Naive thymus-derived CD8-positive, alpha-beta T cell (primary cell): Measurements from ENCODE around the gene SLC6A5. TPM values are rescaled to one million over a fixed set of nuclear protein-coding genes. Genes with fewer than 3 reads are reported as not detected.
"Not testable (repeated sequence)": the region's sequence is repeated elsewhere in the genome, so short reads cannot be mapped to it uniquely, and the experiment has no call there.

ENCODE experiments used
- ATAC-seq, 2 donors: fragments of 150-1000 bp; cut with Tn5 transposase in 1 of 2; sonication (Bioruptor Pico), chemical (Tn5 transposase) in 1 of 2; 1 replicate in 1 of 2; 2 replicates in 1 of 2; pipeline ENCODE4 v1.10.0; 2021; ENCODE audit warnings: mild to moderate bottlenecking in 2 of 2, moderate library complexity in 2 of 2
- POLR2A ChIA-PET: fragments of 350-600 bp; sonication (Branson Sonifier 250); formaldehyde crosslinking; loops from one replicate; lab custom pipeline; 2021; ENCODE audit warnings: antibody characterized with exemption; lab: Charles Lee
- DNase-seq, 10 donors: peaks; one replicate each; pipeline versions ENCODE4 v3.0.0 to v3.0.0-alpha.2; 2020 to 2022
- H3K27ac Mint-ChIP-seq, 10 donors: one replicate each; pipeline ENCODE4 v1.8.0; 2020 to 2022; ENCODE audit warnings: mild to moderate bottlenecking in 10 of 10, mixed read lengths in 10 of 10, moderate library complexity in 4 of 10, inconsistent platforms in 1 of 10
- H3K27me3 Mint-ChIP-seq, 5 donors: one replicate each; pipeline ENCODE4 v1.8.0; 2021 to 2022; ENCODE audit warnings: mixed read lengths in 5 of 5
- H3K36me3 Mint-ChIP-seq, 3 donors: one replicate each; pipeline ENCODE4 v1.8.0; 2020 to 2022; ENCODE audit warnings: mixed read lengths in 3 of 3, mild to moderate bottlenecking in 2 of 3, inconsistent platforms in 1 of 3
- H3K4me1 Mint-ChIP-seq, 4 donors: one replicate each; pipeline ENCODE4 v1.8.0; 2021 to 2022; ENCODE audit warnings: mixed read lengths in 4 of 4
- H3K4me3 Mint-ChIP-seq, 10 donors: one replicate each; pipeline ENCODE4 v1.8.0; 2020 to 2022; ENCODE audit warnings: mild to moderate bottlenecking in 10 of 10, mixed read lengths in 10 of 10, moderate library complexity in 6 of 10, inconsistent platforms in 1 of 10
- H3K9me3 Mint-ChIP-seq, 9 donors: one replicate each; pipeline ENCODE4 v1.8.0; 2020 to 2022; ENCODE audit warnings: mixed read lengths in 9 of 9, mild to moderate bottlenecking in 3 of 9, inconsistent platforms in 1 of 9, moderate library complexity in 1 of 9
- polyA plus RNA-seq, 3 donors: library from polyadenylated mRNA; unstranded; fragments of 300-500 nt; fragmentation: Illumina TruSeq; gene quantifications; one replicate each; pipeline ENCODE4 v1.2.3, GENCODE V29; 2021
- total RNA-seq, 8 experiments: library from RNA in 2 of 8; stranded (reverse) in 2 of 8; gene quantifications; one replicate each; pipeline ENCODE4 v1.2.3 and lab custom pipeline; 2021 to 2026

The SLC6A5 gene
- total and polyA plus RNA-seq, 5 experiments from 2014 or later = not detected

DNA sequence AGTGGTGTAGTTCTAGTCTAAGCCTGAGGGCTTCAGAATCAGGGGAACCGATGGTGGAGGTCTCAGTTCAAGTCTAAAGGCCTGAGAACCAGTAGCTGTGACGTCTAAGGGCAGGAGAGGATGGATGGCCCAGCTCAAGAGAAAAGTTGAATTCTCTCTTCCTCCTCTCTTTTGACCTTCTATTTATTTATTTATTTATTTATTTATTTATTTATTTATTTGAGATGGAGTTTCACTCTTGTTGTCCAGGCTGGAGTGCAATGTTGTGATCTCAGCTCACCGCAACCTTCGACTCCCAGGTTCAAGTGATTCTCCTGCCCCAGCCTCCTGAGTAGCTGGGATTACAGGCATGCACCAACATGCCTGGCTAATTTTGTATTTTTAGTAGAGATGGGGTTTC lies 19.7 kb upstream of the SLC6A5 start:
- H3K27me3 Mint-ChIP-seq = peaks cover under 1 to 14% (median 9%) of the 10 kb centered on the region in 5 donors
- H3K9me3 Mint-ChIP-seq, H3K27ac Mint-ChIP-seq, H3K36me3 Mint-ChIP-seq, POLR2A ChIA-PET, H3K4me1 Mint-ChIP-seq, H3K4me3 Mint-ChIP-seq, ATAC-seq, DNase-seq: not testable (repeated sequence)

- H3K4me1 Mint-ChIP-seq = peaks cover 0 to 5% (median 2%) of the 10 kb centered on the region in 4 donors
- H3K36me3 Mint-ChIP-seq = no peaks in the 10 kb centered on the region
- no peak for ATAC-seq
- peaks cover 4 to 10% (median 6%) of the 10 kb centered on the region in 5 donors for H3K27me3 Mint-ChIP-seq
- peaks cover 0 to 3% (median 0%) of the 10 kb centered on the region in 9 donors for H3K9me3 Mint-ChIP-seq
- POLR2A ChIA-PET = no interaction called here
- H3K27ac Mint-ChIP-seq = no peak overlapping the region
- DNase-seq = no peak
- H3K4me3 Mint-ChIP-seq = no peak overlapping the region
These were observed 16.2 kb upstream of the SLC6A5 start for GRCh38 chr11:20583201-20583600.

DNA sequence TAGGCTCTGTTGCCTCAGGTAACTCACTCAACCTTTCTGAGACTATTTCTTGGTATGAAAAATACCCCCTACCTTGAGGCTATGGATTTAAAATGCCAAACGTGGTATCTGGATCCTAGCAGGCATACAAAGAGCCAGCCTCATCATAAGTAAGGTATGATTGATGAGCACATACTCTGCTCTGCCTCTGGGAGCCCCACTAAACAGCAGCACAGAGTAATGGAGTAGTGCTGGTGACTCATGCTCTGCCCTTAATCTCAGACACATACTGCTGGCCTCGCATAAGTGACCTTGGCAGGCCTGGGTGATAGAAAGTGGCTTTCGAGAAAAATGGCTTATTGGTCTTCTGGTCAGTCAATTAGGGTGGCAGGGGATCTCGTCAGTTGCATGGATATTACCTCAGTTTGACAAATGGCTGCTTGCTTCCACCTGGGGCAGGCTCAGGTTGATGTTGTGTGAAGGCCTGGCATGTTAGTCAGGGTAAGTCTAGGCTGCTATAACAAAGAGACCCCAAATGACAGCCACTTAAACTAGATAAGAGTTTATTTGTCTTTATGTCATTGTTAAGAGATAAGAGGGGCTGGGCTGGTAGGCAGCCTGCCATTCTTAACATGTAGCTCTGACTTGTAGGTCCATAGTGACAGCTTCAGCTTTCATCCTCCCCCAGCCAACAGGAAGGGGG lies 15.2 kb upstream of the SLC6A5 start:
- peaks cover 4 to 20% (median 9%) of the 10 kb centered on the region in 5 donors for H3K27me3 Mint-ChIP-seq
- POLR2A ChIA-PET = no interaction called here
- H3K4me1 Mint-ChIP-seq = peaks cover 0 to 5% (median 2%) of the 10 kb centered on the region in 4 donors
- DNase-seq (no peak), ATAC-seq (no peak)
- H3K27ac Mint-ChIP-seq = peak overlapping the region in 4 of 10 donors; percentile 15 to 65 (median 38)
- H3K9me3 Mint-ChIP-seq = peaks cover 0 to 3% (median 0%) of the 10 kb centered on the region in 9 donors
- H3K36me3 Mint-ChIP-seq = no peaks in the 10 kb centered on the region
- no peak overlapping the region for H3K4me3 Mint-ChIP-seq

DNA sequence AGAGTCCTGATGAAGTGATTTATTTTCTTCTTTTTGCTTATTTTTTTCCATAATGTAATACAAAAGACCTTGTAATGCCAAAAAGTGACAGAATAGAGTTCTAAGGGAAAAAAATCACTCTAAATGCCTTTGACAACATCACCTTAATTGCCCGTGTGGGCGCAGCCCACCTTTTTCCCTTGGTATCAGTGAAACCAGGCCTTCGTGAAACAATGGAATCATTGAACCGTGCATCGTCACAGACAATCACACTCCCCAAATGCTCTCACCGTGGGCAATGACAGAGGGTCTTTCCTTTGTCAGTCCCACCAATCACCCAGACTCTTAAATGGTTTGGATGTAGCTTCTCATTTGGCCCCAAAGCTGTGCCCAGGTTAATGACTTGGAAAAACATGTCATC lies 9.6 kb upstream of the SLC6A5 start:
- DNase-seq (no peak), ATAC-seq (no peak)
- Mint-ChIP-seq H3K27ac (no peak overlapping the region), H3K4me3 (no peak overlapping the region), H3K36me3 (no peaks in the 10 kb centered on the region), H3K4me1 (peaks cover 0 to 2% (median under 1%) of the 10 kb centered on the region in 4 donors), H3K9me3 (peaks cover 0 to 3% (median 0%) of the 10 kb centered on the region in 9 donors), H3K27me3 (peaks cover 16 to 60% (median 27%) of the 10 kb centered on the region in 5 donors)
- POLR2A ChIA-PET = no interaction called here

DNA sequence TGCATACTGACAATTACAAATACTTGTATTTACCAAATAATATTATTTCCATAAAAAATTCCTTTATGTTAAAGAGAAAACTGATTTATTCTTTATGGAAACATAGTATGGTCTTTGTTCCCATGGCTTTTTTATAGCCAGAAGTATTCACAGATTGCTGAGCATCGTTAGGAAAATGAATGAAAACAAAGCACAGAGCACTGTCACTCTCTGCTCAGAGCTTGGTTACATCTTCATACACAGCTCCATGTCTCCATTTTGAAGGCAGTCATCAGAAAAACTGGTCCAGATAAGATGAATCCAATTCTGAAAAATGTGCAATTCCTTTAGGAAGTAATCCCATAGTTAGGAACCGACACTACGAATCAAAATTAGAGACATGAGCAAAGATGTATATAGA lies 9.0 kb upstream of the SLC6A5 start:
- POLR2A ChIA-PET = no interaction called here
- Mint-ChIP-seq H3K27me3 (peaks cover 21 to 66% (median 33%) of the 10 kb centered on the region in 5 donors), H3K4me3 (no peak overlapping the region), H3K36me3 (no peaks in the 10 kb centered on the region), H3K27ac (no peak overlapping the region), H3K9me3 (peaks cover 0 to 1% (median 0%) of the 10 kb centered on the region in 9 donors), H3K4me1 (peaks cover 0 to 1% (median 0%) of the 10 kb centered on the region in 4 donors)
- DNase-seq (no peak), ATAC-seq (no peak)

- no peaks in the 10 kb centered on the region for H3K9me3 Mint-ChIP-seq
- no peak overlapping the region for H3K4me3 Mint-ChIP-seq
- POLR2A ChIA-PET = no interaction called here
- no peak overlapping the region for H3K27ac Mint-ChIP-seq
- no peak for ATAC-seq
- peaks cover 3 to 8% (median 4%) of the 10 kb centered on the region in 4 donors for H3K4me1 Mint-ChIP-seq
- H3K36me3 Mint-ChIP-seq = no peaks in the 10 kb centered on the region
- H3K27me3 Mint-ChIP-seq = peaks cover 33 to 85% (median 48%) of the 10 kb centered on the region in 5 donors
- no peak for DNase-seq
These were observed 6.7 kb upstream of the SLC6A5 start for GRCh38 chr11:20592741-20593140.

GRCh38 chr11:20594274-20595061 lies 4.9 kb upstream of the SLC6A5 start:
- peaks cover 41 to 85% (median 54%) of the 10 kb centered on the region in 5 donors for H3K27me3 Mint-ChIP-seq
- peaks cover 6 to 13% (median 8%) of the 10 kb centered on the region in 4 donors for H3K4me1 Mint-ChIP-seq
- H3K36me3 Mint-ChIP-seq = peaks cover 0 to 4% (median 2%) of the 10 kb centered on the region in 3 donors
- POLR2A ChIA-PET = no interaction called here
- H3K27ac Mint-ChIP-seq = no peak overlapping the region
- peaks cover 0 to 7% (median under 1%) of the 10 kb centered on the region in 9 donors for H3K9me3 Mint-ChIP-seq
- DNase-seq (no peak), ATAC-seq (no peak)
- H3K4me3 Mint-ChIP-seq = no peak overlapping the region

DNA sequence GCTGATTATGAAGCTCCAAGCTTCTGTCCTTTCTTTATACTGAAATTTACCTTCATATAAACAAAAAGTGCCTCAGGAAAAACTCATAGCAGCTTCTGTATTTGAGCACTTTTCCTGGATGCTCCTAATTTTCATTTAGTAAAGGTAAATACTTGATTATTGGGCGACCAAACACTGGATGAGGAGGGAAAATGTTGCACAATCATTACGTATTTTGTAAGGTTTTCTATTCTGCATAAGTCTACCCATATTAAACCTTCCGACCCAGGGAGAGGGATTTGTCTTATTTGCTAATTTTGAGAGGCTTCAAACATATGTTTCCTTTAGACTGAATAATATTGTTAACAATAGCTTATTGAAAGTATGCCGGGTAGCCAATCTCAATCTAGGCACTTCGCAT lies 4.3 kb upstream of the SLC6A5 start:
- no peak for ATAC-seq
- POLR2A ChIA-PET = no interaction called here

DNA sequence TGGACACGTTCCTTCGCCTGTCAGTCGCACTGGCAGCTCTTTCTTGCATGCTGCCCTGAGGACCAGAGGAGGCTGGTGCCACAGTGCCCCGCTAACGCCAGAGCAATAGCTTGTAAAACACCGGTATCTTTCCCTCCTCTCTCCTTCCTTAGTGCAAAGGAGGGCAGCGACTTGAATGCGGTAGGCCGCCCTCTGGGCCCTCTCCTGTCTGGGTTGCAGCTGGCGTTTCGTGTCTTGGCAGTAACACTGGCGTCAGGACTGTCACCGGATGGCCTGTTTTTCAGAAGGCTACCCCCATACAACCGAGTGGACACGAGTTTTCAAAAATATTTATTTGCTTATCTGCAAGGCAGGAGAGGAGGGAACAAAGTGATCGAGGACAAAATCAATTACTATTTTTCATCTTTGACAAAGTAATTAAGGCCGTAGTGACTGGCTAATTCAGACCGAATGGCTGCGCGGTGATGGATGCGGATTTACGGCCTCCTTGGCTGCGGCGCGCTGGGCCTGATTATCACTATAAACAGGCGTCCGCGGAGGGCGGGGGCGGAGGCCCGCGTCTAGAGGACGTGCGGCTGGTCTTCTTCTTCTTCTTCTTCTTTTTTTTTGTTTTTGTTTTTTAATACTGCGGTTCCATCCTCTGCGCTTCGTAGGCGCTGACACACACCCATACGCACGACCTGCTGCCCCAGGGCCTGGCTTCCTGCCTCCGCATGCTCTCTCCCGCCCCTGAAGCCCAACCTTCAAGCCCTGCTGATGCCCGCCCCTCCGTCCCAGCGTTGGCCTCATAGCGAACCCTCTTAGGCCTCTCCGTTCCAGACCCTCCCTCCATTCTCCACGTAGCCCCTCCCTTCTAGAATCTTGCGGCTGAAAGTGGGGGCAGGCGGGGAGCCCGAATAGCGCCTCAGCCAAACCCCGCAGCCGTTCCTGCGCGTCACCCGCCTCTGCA lies 2.9 kb upstream of the SLC6A5 start:
- H3K36me3 Mint-ChIP-seq = peaks cover 0 to 16% (median 2%) of the 10 kb centered on the region in 3 donors
- POLR2A ChIA-PET = no interaction called here
- no peak overlapping the region for H3K27ac Mint-ChIP-seq
- H3K4me3 Mint-ChIP-seq = peak overlapping the region in 2 of 10 donors; percentile 36 to 51
- peaks cover 3 to 14% (median 9%) of the 10 kb centered on the region in 9 donors for H3K9me3 Mint-ChIP-seq
- ATAC-seq (no peak), DNase-seq (no peak)
- peaks cover 54 to 95% (median 64%) of the 10 kb centered on the region in 5 donors for H3K27me3 Mint-ChIP-seq
- peaks cover 6 to 13% (median 8%) of the 10 kb centered on the region in 4 donors for H3K4me1 Mint-ChIP-seq

More for the DNA sequence above, 4.3 kb upstream of the SLC6A5 start:
- Mint-ChIP-seq H3K4me3 (no peak overlapping the region), H3K4me1 (peaks cover 6 to 13% (median 8%) of the 10 kb centered on the region in 4 donors), H3K9me3 (peaks cover 3 to 8% (median 7%) of the 10 kb centered on the region in 9 donors), H3K27ac (no peak overlapping the region), H3K36me3 (peaks cover 0 to 8% (median 2%) of the 10 kb centered on the region in 3 donors), H3K27me3 (peaks cover 46 to 85% (median 58%) of the 10 kb centered on the region in 5 donors)
- no peak for DNase-seq

DNA sequence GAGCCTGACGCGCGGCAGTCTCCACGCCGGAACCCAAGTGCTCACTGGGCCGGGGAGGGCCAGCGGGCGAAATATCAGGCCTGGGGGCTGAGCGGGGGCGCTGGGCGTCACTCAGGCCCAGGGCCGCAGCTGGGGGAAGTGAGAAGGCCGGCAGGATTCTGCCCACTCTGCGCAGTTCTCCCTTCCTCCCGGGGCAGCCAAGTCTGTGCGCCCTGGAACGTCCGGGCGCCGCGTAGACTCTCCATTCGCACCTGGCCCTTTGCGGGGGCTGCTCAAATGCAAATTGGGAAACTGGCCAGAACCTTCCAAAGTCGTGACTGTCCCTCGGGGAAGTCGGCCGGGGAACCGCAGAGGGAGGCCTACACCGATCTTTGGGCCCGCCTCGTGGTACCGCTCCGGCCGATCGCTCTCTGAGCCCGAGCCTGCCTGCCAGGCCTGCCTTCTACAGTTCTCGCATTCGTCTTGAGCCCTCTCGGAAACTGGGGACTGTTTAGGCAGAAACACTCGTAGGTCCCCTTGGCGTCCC lies 2.2 kb upstream of the SLC6A5 start:
- DNase-seq (no peak), ATAC-seq (no peak)
- Mint-ChIP-seq H3K27me3 (peaks cover 55 to 95% (median 70%) of the 10 kb centered on the region in 5 donors), H3K4me1 (peaks cover 6 to 13% (median 8%) of the 10 kb centered on the region in 4 donors), H3K4me3 (peak overlapping the region in 2 of 10 donors; percentile 36 to 51), H3K27ac (no peak overlapping the region), H3K9me3 (peaks cover 3 to 14% (median 10%) of the 10 kb centered on the region in 9 donors), H3K36me3 (peaks cover 0 to 17% (median 2%) of the 10 kb centered on the region in 3 donors)
- POLR2A ChIA-PET = no interaction called here

DNA sequence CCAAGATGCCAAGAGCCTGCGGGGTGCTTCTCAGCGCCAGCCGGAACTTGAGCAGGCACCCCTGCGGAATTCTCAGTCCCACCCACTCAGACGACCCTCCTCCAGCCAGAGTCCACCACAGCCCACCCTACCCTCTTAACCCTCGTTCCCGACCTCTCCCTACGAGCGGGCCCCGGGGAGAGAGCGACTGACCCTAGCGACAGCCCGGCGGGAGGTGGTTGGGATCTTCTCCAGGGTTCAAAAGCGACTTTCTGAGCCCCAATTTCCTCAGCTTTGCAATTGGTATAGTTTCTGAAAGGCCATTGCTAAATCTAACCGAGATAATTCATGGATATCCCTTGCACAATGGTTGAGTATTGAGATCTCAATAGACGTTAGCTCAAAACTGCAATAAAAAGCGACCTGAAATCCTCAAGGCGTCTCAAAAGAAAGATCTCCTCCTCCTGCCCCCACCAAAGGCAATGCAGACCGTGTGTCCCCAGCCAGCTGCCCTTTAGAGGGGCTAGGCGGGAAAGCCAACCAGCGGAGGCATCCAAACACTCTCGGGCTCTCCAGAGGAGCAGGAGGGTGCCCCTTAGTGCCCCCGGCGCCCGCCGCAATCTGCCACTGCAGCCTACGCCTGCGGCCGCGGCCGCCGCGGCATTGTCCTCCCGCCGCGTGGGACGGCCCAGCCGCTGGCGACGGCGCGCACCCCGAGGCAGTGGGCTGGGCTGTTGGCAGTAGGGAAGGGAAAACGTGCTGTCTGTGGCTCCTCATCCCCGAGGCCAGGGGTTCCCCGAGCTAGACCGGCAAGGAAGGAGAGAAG lies 1.5 kb upstream of the SLC6A5 start:
- H3K36me3 Mint-ChIP-seq = peaks cover 0 to 21% (median 4%) of the 10 kb centered on the region in 3 donors
- H3K4me3 Mint-ChIP-seq = no peak overlapping the region
- peaks cover 6 to 13% (median 8%) of the 10 kb centered on the region in 4 donors for H3K4me1 Mint-ChIP-seq
- H3K27ac Mint-ChIP-seq = no peak overlapping the region
- POLR2A ChIA-PET = no interaction called here
- peaks cover 56 to 95% (median 76%) of the 10 kb centered on the region in 5 donors for H3K27me3 Mint-ChIP-seq
- H3K9me3 Mint-ChIP-seq = peaks cover 3 to 15% (median 10%) of the 10 kb centered on the region in 9 donors
- no peak for ATAC-seq
- DNase-seq = no peak
